Glutamatergic neuron (in vitro differentiated cells): ENCODE measurements around the gene PKM. TPM values are rescaled to one million over a fixed set of nuclear protein-coding genes. Genes with fewer than 3 reads are reported as not detected.

Experiments used
- DNase-seq: peaks from one replicate; pipeline ENCODE4 v3.0.0; 2022
- H3K27ac Mint-ChIP-seq: one replicate; pipeline ENCODE4 v1.8.0; 2020; ENCODE audit warnings: mild to moderate bottlenecking, mixed read lengths, inconsistent platforms; ENCODE audit not compliant: unreplicated experiment
- H3K27me3 Mint-ChIP-seq: one replicate; pipeline ENCODE4 v1.8.0; 2020; ENCODE audit warnings: mild to moderate bottlenecking, moderate library complexity, mixed read lengths, inconsistent platforms; ENCODE audit not compliant: unreplicated experiment
- H3K36me3 Mint-ChIP-seq: one replicate; pipeline ENCODE4 v1.8.0; 2020; ENCODE audit warnings: mild to moderate bottlenecking, mixed read lengths, inconsistent platforms; ENCODE audit not compliant: unreplicated experiment
- H3K4me1 Mint-ChIP-seq: one replicate; pipeline ENCODE4 v1.8.0; 2020; ENCODE audit warnings: mild to moderate bottlenecking, low read depth, mixed read lengths, inconsistent platforms; ENCODE audit not compliant: unreplicated experiment
- H3K4me3 Mint-ChIP-seq: one replicate; pipeline ENCODE4 v1.8.0; 2020; ENCODE audit warnings: mild to moderate bottlenecking, mixed read lengths, inconsistent platforms; ENCODE audit not compliant: unreplicated experiment
- H3K9me3 Mint-ChIP-seq: one replicate; pipeline ENCODE4 v1.8.0; 2020; ENCODE audit warnings: mild to moderate bottlenecking, moderate library complexity, mixed read lengths, inconsistent platforms; ENCODE audit not compliant: unreplicated experiment
- total RNA-seq: library from RNA; stranded (reverse); fragmentation: NEBNext Ultra II Directional; extraction: Animal tissue kit (Norgen Biotek cat#: 25700); gene quantifications from one replicate; pipeline ENCODE4 v1.2.1, GENCODE V29; 2021; ENCODE audit not compliant: unreplicated experiment
- TF ChIP-seq, protein P1 (sequence below): fragments of 200-600 bp; sonication (generic); IDR thresholded peaks from one replicate; pipeline ENCODE4 v1.5.0; 2021; ENCODE audit not compliant: partially characterized antibody, unreplicated experiment

The PKM gene
- total RNA-seq, 1 donor from 2014 or later, result 949 TPM

DNA sequence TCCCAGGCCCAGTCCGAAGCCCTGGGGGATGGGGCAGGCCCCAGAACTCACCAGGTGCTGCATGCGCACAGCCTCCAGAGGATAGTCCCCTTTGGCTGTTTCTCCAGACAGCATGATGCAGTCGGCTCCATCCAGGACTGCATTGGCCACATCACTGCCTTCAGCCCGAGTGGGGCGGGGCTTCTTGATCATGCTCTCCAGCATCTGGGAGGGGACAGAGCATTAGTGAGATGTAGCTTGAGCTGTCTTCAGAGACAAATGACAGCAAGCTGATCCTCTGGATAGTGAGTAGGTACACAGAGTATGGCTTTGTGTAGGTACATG lies 24.4 kb downstream of the PKM start:
- no peak overlapping the region for H3K4me3 Mint-ChIP-seq
- TF ChIP-seq, protein P1, sequence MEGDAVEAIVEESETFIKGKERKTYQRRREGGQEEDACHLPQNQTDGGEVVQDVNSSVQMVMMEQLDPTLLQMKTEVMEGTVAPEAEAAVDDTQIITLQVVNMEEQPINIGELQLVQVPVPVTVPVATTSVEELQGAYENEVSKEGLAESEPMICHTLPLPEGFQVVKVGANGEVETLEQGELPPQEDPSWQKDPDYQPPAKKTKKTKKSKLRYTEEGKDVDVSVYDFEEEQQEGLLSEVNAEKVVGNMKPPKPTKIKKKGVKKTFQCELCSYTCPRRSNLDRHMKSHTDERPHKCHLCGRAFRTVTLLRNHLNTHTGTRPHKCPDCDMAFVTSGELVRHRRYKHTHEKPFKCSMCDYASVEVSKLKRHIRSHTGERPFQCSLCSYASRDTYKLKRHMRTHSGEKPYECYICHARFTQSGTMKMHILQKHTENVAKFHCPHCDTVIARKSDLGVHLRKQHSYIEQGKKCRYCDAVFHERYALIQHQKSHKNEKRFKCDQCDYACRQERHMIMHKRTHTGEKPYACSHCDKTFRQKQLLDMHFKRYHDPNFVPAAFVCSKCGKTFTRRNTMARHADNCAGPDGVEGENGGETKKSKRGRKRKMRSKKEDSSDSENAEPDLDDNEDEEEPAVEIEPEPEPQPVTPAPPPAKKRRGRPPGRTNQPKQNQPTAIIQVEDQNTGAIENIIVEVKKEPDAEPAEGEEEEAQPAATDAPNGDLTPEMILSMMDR, result no peak
- peaks cover 1% of the 10 kb centered on the region for H3K9me3 Mint-ChIP-seq
- DNase-seq, result no peak
- H3K36me3 Mint-ChIP-seq, result peaks cover 5% of the 10 kb centered on the region
- H3K4me1 Mint-ChIP-seq, result peaks cover 2% of the 10 kb centered on the region
- H3K27me3 Mint-ChIP-seq, result peaks cover 1% of the 10 kb centered on the region
- peak overlapping the region; percentile 17 for H3K27ac Mint-ChIP-seq

DNA sequence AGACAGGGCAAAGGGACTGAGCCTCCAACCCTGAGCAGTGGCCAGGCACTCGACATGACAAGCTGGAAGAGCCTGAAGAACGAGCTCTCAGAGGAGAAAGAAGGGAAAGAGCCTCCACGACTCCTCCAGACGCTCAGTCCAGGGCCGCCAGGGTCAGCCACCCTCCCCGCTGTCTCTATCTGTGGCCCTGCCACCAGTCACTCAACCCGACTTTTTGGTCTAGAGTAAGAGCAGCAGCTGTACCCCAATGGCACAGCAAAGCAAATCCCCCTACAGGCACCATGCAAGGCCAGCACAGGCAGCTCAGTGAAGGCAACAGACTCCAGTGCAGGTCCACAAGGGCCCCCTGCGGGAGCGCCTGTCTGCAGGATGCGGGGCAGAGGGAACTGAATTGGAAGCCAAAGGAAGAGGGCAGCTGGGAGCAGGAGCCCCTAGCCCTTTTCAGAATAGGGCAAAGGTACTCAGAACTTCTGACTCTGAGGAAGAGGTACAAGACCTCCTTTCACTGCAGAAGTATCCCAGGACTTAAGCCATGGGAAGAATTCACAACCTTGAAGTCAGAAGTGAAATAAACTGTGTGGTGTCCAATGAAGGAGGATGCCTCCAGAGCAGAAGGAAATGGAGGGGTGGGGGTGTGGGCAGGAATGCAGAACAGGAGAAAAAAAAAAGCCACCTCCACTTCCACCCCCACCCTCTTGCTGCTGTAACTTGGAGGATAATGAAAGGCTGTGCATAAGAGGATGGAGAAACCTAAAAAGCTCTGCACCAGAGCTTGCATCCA lies 24.9 kb downstream of the PKM start:
- H3K27ac Mint-ChIP-seq, result no peak overlapping the region
- TF ChIP-seq, protein P1, result no peak
- DNase-seq, result no peak
- H3K36me3 Mint-ChIP-seq, result peaks cover 5% of the 10 kb centered on the region
- no peak overlapping the region for H3K4me3 Mint-ChIP-seq
- peaks cover 2% of the 10 kb centered on the region for H3K4me1 Mint-ChIP-seq
- H3K27me3 Mint-ChIP-seq, result peaks cover 1% of the 10 kb centered on the region
- peaks cover 1% of the 10 kb centered on the region for H3K9me3 Mint-ChIP-seq

DNA sequence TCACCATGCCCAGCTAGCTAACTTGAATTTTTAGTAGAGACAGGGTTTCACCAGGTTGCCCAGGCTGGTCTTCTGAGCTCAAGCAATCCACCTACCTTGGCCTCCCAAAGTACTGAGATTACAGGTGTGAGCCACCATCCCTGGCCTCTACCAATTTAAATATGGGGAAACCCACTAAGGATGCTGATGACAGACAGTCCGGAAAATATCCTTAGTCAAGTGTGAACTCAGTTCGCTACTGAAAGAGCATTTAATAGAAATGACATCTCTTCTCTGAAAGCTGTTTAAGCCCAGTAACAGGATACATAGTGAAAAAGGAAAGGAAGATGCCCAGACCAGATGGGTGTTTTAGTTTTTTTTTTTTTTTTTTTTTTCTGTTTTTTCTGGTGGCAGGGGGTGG lies 25.7 kb downstream of the PKM start:
- Mint-ChIP-seq H3K27ac (no peak overlapping the region), H3K9me3 (peaks cover 3% of the 10 kb centered on the region), H3K4me3 (no peak overlapping the region), H3K27me3 (peaks cover 1% of the 10 kb centered on the region), H3K36me3 (peaks cover 5% of the 10 kb centered on the region), H3K4me1 (peaks cover 2% of the 10 kb centered on the region)
- TF ChIP-seq, protein P1, result no peak
- DNase-seq, result no peak

DNA sequence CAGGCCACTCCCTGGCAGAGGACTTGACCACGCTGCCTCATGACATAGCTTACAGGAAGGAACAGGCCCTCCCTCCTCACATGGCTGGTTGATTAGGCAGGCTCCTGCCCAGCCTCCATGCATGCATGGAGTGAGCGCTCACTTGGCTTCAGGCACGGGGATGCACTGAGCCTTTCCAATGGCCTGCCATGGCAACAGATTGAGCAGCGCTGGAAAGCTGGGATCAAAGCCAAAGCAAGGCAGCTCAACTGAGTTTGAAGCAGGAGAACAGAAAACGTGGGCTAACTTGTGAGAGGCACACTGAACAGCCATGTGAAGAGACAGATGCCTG lies 27.5 kb downstream of the PKM start:
- peaks cover 9% of the 10 kb centered on the region for H3K9me3 Mint-ChIP-seq
- TF ChIP-seq, protein P1, result no peak
- DNase-seq, result no peak
- peaks cover 1% of the 10 kb centered on the region for H3K27me3 Mint-ChIP-seq
- peaks cover 2% of the 10 kb centered on the region for H3K4me1 Mint-ChIP-seq
- H3K4me3 Mint-ChIP-seq, result no peak overlapping the region
- H3K36me3 Mint-ChIP-seq, result peaks cover 5% of the 10 kb centered on the region
- H3K27ac Mint-ChIP-seq, result no peak overlapping the region

DNA sequence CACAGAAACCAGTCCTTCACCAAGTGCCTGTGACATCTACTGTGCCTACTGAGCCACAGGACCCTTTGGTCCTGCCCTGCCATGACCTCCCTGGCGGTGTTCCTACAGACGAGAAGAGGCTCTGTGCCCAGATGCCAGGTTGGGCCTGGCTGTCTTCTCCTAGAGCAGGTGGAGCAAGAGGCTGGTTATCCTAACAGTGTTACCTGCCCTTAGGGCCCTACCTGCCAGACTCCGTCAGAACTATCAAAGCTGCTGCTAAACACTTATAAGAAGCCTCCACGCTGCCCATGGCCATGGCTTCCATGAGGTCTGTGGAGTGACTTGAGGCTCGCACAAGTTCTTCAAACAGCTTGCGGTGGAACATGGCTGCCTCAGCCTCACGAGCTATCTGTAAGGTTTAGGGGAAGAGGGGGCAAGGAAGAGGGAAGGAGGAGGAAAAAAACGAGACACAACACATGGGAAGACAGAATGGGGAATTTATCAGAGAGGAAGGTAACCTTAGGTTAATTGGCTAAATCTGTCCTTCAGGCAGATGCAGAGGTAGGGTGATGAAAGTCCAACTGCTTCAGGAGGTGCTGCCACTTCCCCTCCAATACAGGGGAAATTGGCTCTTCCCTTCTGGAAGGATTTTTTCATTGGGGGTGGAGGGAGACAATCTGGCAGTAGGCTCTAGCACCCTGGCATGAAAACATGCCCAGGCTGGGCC lies 28.0 kb downstream of the PKM start:
- DNase-seq, result no peak
- peaks cover 5% of the 10 kb centered on the region for H3K27me3 Mint-ChIP-seq
- H3K4me1 Mint-ChIP-seq, result peaks cover 2% of the 10 kb centered on the region
- H3K27ac Mint-ChIP-seq, result no peak overlapping the region
- peaks cover 11% of the 10 kb centered on the region for H3K9me3 Mint-ChIP-seq
- H3K4me3 Mint-ChIP-seq, result no peak overlapping the region
- TF ChIP-seq, protein P1, result no peak
- H3K36me3 Mint-ChIP-seq, result peaks cover 5% of the 10 kb centered on the region
